K562 (cell line): ENCODE data around the gene MYO1D. TPM values are rescaled to one million over a fixed set of nuclear protein-coding genes. Genes with fewer than 3 reads are reported as not detected.

Experiments used
- HDAC1 ChIP-seq, 2 experiments: fragments of 450-650 bp; IDR thresholded peaks; 2 replicates each; pipeline ENCODE4 v1.6.1; 2016 to 2017; ENCODE audit warnings: inconsistent platforms in 1 of 2, mild to moderate bottlenecking in 1 of 2, moderate library complexity in 1 of 2
- HDGF ChIP-seq: fragments of 450-650 bp; IDR thresholded peaks from 2 replicates; pipeline ENCODE4 v1.6.1; 2016
- L3MBTL2 ChIP-seq: fragments of 450-650 bp; IDR thresholded peaks from 2 replicates; pipeline ENCODE4 v1.6.1; 2016; ENCODE audit warnings: mild to moderate bottlenecking, moderate library complexity
- MAFG ChIP-seq: fragments of 450-650 bp; conservative IDR thresholded peaks from 2 replicates; pipeline ENCODE4 v1.6.1; 2016; ENCODE audit warnings: missing genetic modification characterization, missing compliant biosample characterization
- NRF1 ChIP-seq, 2 experiments: fragments of 450-650 bp; IDR thresholded peaks in 1 of 2; conservative IDR thresholded peaks in 1 of 2; 2 replicates each; pipeline ENCODE4 v1.6.1; 2014; ENCODE audit warnings: mild to moderate bottlenecking in 2 of 2
- SMARCA4 ChIP-seq: fragments of 450-650 bp; IDR thresholded peaks from 2 replicates; pipeline ENCODE4 v1.6.1; 2016
- SPI1 ChIP-seq: IDR thresholded peaks from 2 replicates; pipeline ENCODE4 v1.6.1; 2011; ENCODE audit warnings: low read depth, low read length, control low read depth, borderline replicate concordance
- ZNF184 ChIP-seq: sonication (generic); formaldehyde crosslinking; IDR thresholded peaks from 2 replicates; pipeline ENCODE4 v1.5.0; 2020; ENCODE audit warnings: missing genetic modification reagents
- ZNF586 ChIP-seq: fragments of 450-650 bp; formaldehyde crosslinking; conservative IDR thresholded peaks from 2 replicates; pipeline ENCODE4 v1.4.0; 2020; ENCODE audit warnings: mild to moderate bottlenecking, moderate library complexity
- polyA plus RNA-seq, 8 experiments: library from polyadenylated mRNA; depleted of rRNA in 4 of 8; stranded (reverse) in 5 of 8; unstranded in 3 of 8; fragments of >200 nt; fragmentation: Nextera tagmentation in 2 of 8; fragmentation: Illumina TruSeq in 1 of 8; extraction: Ambion mirVana in 2 of 8; extraction: Trizol in 1 of 8; gene quantifications; 2 replicates each; pipeline versions ENCODE4 v1.2.1 to v1.2.3, GENCODE V29; 2011 to 2014; ENCODE audit warnings: inconsistent platforms in 1 of 8, missing spikeins in 1 of 8
- total RNA-seq, 7 experiments: library from RNA; depleted of rRNA in 6 of 7; stranded (reverse); fragments of >200 nt in 6 of 7; fragmentation: Illumina TruSeq in 2 of 7; extraction: Trizol in 2 of 7; gene quantifications; 2 replicates each; pipeline versions ENCODE4 v1.2.1 to v1.2.3, GENCODE V29; 2011 to 2021; ENCODE audit warnings: low replicate concordance in 1 of 7
- TF ChIP-seq, protein P1 (sequence below), 2 experiments: fragments of 450-650 bp; IDR thresholded peaks; 2 replicates each; pipeline ENCODE4 v1.6.1; 2016
- TF ChIP-seq, protein P2 (sequence below): sonication (generic); formaldehyde crosslinking; IDR thresholded peaks from 2 replicates; pipeline ENCODE4 v1.8.1; 2022; ENCODE audit warnings: missing genetic modification reagents
- TF ChIP-seq, protein P3 (sequence below), 2 experiments: fragments of 450-650 bp; IDR thresholded peaks; 2 replicates each; pipeline ENCODE4 v1.6.1; 2016; ENCODE audit warnings: mild to moderate bottlenecking in 2 of 2, borderline replicate concordance in 1 of 2, low read depth in 1 of 2, moderate library complexity in 1 of 2

MYO1D gene
- total and polyA plus RNA-seq, 9 of the 15 experiments (the other 6 are each of a cell fraction or from before 2014, with no cell fraction given): 2.1 to 71.2 (median 45.4) TPM

DNA sequence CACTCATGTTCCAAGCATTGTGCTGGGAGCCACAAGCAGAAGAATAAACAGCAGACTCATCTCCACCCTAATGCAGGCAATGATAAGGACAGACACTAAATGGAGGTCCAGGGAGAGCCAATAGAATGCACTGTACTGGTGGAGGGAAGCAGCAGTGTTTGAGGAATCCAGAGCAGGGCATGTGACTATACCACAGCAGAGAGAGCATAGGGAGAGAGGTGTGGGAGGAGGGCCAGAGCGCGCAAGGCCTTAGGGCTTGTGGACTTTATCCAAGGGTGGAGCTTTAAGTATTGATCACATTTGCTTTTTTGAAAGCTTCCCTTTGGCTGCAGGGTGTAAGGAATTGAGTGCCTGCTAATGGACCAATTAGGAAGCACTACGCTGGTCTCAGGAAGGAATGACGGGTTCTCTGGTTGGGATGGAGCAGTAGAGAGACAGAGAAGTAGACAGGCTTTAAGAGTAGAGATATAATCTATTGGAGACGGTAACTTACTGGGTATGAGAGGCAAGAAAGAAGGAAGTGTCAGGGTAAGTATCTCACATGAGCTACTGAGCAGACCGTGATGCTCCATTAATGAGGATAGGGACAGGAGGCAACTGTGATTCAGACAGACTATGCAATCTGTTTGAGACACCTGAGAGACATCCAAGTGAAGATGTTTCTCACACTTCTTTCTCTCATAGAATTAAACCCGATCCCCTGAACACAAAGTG lies 82.2 kb downstream of the MYO1D start (continued):
- TF ChIP-seq, protein P1, sequence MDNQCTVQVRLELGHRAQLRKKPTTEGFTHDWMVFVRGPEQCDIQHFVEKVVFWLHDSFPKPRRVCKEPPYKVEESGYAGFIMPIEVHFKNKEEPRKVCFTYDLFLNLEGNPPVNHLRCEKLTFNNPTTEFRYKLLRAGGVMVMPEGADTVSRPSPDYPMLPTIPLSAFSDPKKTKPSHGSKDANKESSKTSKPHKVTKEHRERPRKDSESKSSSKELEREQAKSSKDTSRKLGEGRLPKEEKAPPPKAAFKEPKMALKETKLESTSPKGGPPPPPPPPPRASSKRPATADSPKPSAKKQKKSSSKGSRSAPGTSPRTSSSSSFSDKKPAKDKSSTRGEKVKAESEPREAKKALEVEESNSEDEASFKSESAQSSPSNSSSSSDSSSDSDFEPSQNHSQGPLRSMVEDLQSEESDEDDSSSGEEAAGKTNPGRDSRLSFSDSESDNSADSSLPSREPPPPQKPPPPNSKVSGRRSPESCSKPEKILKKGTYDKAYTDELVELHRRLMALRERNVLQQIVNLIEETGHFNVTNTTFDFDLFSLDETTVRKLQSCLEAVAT (IDR thresholded peaks at IDR 0.05): peak; percentile 28 to 77; a peak in 2 of 4 replicates
- TF ChIP-seq ZNF184 (CRISPR knock-in tag): no peak
- TF ChIP-seq, protein P2, sequence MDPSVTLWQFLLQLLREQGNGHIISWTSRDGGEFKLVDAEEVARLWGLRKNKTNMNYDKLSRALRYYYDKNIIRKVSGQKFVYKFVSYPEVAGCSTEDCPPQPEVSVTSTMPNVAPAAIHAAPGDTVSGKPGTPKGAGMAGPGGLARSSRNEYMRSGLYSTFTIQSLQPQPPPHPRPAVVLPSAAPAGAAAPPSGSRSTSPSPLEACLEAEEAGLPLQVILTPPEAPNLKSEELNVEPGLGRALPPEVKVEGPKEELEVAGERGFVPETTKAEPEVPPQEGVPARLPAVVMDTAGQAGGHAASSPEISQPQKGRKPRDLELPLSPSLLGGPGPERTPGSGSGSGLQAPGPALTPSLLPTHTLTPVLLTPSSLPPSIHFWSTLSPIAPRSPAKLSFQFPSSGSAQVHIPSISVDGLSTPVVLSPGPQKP (CRISPR knock-in tag): no peak
- peak; percentile 72; the same call in 1 of the 2 replicates for TF ChIP-seq SPI1
- TF ChIP-seq NRF1 (conservative IDR thresholded peaks at IDR 0.05 in 1 of 2, IDR thresholded peaks at IDR 0.05 in 1 of 2): peak; percentile 23 to 25; a peak in 2 of 4 replicates
- peak in 1 of 2 experiments; percentile 38; a peak in 1 of 4 replicates for TF ChIP-seq HDAC1 (IDR thresholded peaks at IDR 0.05)
- TF ChIP-seq, protein P3, sequence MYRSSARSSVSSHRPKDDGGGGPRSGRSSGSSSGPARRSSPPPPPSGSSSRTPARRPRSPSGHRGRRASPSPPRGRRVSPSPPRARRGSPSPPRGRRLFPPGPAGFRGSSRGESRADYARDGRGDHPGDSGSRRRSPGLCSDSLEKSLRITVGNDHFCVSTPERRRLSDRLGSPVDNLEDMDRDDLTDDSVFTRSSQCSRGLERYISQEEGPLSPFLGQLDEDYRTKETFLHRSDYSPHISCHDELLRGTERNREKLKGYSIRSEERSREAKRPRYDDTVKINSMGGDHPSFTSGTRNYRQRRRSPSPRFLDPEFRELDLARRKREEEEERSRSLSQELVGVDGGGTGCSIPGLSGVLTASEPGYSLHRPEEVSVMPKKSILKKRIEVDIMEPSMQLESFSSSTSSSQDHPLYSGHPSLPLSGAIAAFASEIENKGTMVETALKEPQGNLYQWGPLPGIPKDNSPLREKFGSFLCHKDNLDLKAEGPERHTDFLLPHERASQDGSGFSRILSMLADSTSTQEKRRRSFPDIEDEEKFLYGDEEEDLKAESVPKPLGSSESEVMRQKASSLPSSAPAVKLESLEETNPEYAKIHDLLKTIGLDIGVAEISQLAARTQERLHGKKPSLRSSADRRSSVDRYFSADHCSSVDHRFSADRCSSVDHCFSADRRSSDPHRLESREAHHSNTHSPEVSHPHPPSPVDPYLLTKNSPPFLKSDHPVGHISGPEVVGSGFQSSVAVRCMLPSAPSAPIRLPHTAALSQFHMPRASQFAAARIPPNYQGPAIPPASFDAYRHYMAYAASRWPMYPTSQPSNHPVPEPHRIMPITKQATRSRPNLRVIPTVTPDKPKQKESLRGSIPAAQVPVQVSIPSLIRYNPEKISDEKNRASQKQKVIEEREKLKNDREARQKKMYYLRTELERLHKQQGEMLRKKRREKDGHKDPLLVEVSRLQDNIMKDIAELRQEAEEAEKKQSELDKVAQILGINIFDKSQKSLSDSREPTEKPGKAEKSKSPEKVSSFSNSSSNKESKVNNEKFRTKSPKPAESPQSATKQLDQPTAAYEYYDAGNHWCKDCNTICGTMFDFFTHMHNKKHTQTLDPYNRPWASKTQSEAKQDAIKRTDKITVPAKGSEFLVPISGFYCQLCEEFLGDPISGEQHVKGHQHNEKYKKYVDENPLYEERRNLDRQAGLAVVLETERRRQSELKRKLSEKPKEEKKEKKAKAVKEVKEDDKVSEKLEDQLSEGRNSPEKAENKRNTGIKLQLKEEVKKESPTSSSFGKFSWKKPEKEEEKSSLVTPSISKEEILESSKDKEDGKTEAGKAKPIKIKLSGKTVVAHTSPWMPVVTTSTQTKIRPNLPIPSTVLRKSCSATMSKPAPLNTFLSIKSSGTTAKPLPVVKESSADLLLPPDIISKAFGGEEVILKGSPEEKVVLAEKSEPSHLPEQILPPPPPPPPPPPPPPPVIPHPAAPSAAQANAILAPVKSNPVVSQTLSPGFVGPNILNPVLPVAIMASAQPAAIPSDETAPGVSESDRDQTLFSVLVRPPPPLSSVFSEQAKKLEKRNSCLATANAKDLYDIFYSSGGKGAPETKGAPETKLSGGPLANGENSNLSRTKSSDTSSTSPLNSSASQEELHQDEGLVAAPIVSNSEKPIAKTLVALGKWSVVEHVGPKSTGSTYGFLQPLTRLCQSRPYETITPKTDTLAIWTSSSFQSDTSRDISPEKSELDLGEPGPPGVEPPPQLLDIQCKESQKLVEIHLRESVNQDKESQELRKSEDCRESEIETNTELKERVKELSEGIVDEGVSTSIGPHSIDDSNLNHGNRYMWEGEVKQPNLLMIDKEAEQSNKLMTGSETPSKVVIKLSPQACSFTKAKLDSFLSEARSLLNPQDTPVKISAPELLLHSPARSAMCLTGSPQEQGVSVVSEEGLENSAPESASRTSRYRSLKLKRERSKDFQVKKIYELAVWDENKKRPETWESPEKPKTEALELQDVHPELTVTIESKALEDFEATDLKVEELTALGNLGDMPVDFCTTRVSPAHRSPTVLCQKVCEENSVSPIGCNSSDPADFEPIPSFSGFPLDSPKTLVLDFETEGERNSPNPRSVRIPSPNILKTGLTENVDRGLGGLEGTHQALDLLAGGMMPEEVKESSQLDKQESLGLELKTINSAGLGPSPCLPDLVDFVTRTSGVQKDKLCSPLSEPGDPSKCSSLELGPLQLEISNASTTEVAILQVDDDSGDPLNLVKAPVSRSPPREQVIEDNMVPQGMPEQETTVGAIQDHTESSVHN (IDR thresholded peaks at IDR 0.05; ENCODE audit: borderline replicate concordance in 1 of 2, low read depth in 1 of 2): no peak
- no peak for TF ChIP-seq HDGF
- TF ChIP-seq ZNF586 (CRISPR knock-in tag): no peak
- peak; percentile 32; the same call in 1 of the 2 replicates for TF ChIP-seq SMARCA4
- TF ChIP-seq L3MBTL2: peak; percentile 99
- TF ChIP-seq MAFG (tag): peak; percentile 75
